Non-pigmented ciliary epithelial cell (primary cell): ENCODE data around the gene DOC2B.
"Not testable (repeated sequence)": the region's sequence is repeated elsewhere in the genome, so short reads cannot be mapped to it uniquely, and the experiment has no call there.

ENCODE experiments used
- DNase-seq: peaks from one replicate; pipeline ENCODE4 v3.0.0-alpha.2; 2010; ENCODE audit warnings: low read depth

DOC2B gene

GRCh38 chr17:144936-145670 lies 36.3 kb downstream of the DOC2B start:
- DNase-seq, result no peak

GRCh38 chr17:143785-144281 lies 37.6 kb downstream of the DOC2B start:
- DNase-seq, result peak; percentile 8

- DNase-seq, result no peak
Observed at GRCh38 chr17:142876-143784, 38.3 kb downstream of the DOC2B start.

- peak; percentile 2 for DNase-seq
Observed at GRCh38 chr17:142102-142661, 39.3 kb downstream of the DOC2B start.

GRCh38 chr17:139401-140205 lies 41.8 kb downstream of the DOC2B start:
- DNase-seq, result not testable (repeated sequence)

GRCh38 chr17:137166-137807 lies 44.2 kb downstream of the DOC2B start, which contains the start of gene SCGB1C2:
SCGB1C2 (plus strand) TSS chr17:137569; CDS start chr17:137591, 22 bp downstream.
- DNase-seq, result not testable (repeated sequence)

- DNase-seq, result not testable (repeated sequence)
Observed at GRCh38 chr17:136531-136930, 44.9 kb downstream of the DOC2B start.

GRCh38 chr17:135895-136294 lies 45.6 kb downstream of the DOC2B start:
- DNase-seq, result not testable (repeated sequence)

GRCh38 chr17:135022-135421 lies 46.4 kb downstream of the DOC2B start:
- DNase-seq, result not testable (repeated sequence)

- not testable (repeated sequence) for DNase-seq
Observed at GRCh38 chr17:134332-134785, 47.1 kb downstream of the DOC2B start.

GRCh38 chr17:133932-134331 lies 47.5 kb downstream of the DOC2B start:
- DNase-seq, result not testable (repeated sequence)

- not testable (repeated sequence) for DNase-seq
Observed at GRCh38 chr17:118339-118917, 63.0 kb downstream of the DOC2B start.

GRCh38 chr17:113111-113510 lies 68.3 kb downstream of the DOC2B start:
- DNase-seq, result not testable (repeated sequence)
